Measurements from ENCODE around the gene KCTD16. TPM values are rescaled to one million over a fixed set of nuclear protein-coding genes. Genes with fewer than 3 reads are reported as not detected.

The KCTD16 gene
- total RNA-seq, 2 donors from 2014 or later, result 0.29 to 0.44 TPM

GRCh38 chr5:144308174-144308573 is 137.5 kb downstream of the KCTD16 start:
- TF ChIP-seq, protein P1, sequence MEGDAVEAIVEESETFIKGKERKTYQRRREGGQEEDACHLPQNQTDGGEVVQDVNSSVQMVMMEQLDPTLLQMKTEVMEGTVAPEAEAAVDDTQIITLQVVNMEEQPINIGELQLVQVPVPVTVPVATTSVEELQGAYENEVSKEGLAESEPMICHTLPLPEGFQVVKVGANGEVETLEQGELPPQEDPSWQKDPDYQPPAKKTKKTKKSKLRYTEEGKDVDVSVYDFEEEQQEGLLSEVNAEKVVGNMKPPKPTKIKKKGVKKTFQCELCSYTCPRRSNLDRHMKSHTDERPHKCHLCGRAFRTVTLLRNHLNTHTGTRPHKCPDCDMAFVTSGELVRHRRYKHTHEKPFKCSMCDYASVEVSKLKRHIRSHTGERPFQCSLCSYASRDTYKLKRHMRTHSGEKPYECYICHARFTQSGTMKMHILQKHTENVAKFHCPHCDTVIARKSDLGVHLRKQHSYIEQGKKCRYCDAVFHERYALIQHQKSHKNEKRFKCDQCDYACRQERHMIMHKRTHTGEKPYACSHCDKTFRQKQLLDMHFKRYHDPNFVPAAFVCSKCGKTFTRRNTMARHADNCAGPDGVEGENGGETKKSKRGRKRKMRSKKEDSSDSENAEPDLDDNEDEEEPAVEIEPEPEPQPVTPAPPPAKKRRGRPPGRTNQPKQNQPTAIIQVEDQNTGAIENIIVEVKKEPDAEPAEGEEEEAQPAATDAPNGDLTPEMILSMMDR (conservative IDR thresholded peaks at IDR 0.05), result no peak
- H3K27me3 Mint-ChIP-seq (ENCODE audit: insufficient read depth), result no peaks in the 10 kb centered on the region
- WGBS, 2 experiments (ENCODE audit: insufficient coverage in 1 of 2, insufficient read length in 1 of 2), result 90% methylated on average over 5 of the region's 5 CpGs; no CpG with 5 or more reads in 1 of the 2 experiments
- no peaks in the 10 kb centered on the region for H3K36me3 Mint-ChIP-seq (ENCODE audit: low read depth)
- no peak overlapping the region for H3K4me3 ChIP-seq (ENCODE audit: low read length)
- no peaks in the 10 kb centered on the region for H3K9me3 ChIP-seq (ENCODE audit: control insufficient read depth, low read length)
- H3K9me3 Mint-ChIP-seq, result no peaks in the 10 kb centered on the region
- no peak overlapping the region for H3K4me3 Mint-ChIP-seq
- H3K4me1 Mint-ChIP-seq, result no peaks in the 10 kb centered on the region
- no peaks in the 10 kb centered on the region for H3K4me1 ChIP-seq (ENCODE audit: control insufficient read depth, insufficient read depth, low read length)
- no peaks in the 10 kb centered on the region for H3K27me3 ChIP-seq (ENCODE audit: control insufficient read depth, insufficient read depth, low read length, poor library complexity, severe bottlenecking)
- no peak for DNase-seq
- no peaks in the 10 kb centered on the region for H3K36me3 ChIP-seq (ENCODE audit: control insufficient read depth, insufficient read depth, low read length)
- H3K27ac ChIP-seq (ENCODE audit: low read depth, low read length), result no peak overlapping the region
- H3K27ac Mint-ChIP-seq, result no peak overlapping the region
- no peak overlapping the region for H3K9ac ChIP-seq (ENCODE audit: extremely low read depth, low read length, poor library complexity, severe bottlenecking)

DNA sequence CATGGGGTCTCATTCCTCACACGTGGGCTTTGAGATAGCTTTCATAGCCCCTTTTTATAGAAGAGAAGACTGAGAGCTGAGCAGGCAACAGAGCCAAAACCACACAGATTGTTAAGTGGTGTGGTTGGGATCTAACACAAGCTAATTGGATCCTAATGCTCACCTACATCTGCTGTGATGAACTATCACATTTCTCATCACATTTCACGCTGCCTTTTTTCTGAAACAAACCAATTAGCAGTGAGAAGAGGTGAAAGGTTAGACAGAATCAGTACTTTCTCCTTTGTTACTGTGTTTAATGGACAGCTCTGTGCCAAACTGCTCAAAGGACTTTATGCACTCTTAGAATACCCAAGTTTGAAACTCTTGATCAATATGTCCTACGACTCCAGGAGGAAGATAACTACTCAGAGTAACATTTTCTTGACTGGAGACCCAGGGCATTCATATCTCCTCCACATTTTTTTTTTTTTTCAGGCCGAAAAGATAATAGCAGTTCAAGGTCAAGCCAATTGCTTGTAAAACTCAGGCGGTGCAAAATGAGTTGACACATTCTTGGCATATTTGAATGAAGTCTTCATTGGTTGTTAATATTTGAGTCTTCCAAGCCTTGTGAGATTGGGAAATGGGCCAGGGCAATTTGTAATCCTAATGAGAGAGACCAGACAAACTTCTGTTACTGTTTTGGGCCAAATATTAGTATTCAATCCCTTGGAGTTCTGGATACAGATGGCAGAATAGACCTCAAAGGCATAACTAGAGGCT is 138.4 kb downstream of the KCTD16 start:
- H3K27me3 ChIP-seq (ENCODE audit: control insufficient read depth, insufficient read depth, low read length, poor library complexity, severe bottlenecking), result no peaks in the 10 kb centered on the region
- Mint-ChIP-seq H3K4me3 (no peak overlapping the region), H3K27me3 (ENCODE audit: insufficient read depth) (no peaks in the 10 kb centered on the region), H3K36me3 (ENCODE audit: low read depth) (no peaks in the 10 kb centered on the region), H3K27ac (no peak overlapping the region), H3K4me1 (no peaks in the 10 kb centered on the region), H3K9me3 (no peaks in the 10 kb centered on the region)
- no peak overlapping the region for H3K27ac ChIP-seq (ENCODE audit: low read depth, low read length)
- no peak overlapping the region for H3K9ac ChIP-seq (ENCODE audit: extremely low read depth, low read length, poor library complexity, severe bottlenecking)
- H3K9me3 ChIP-seq (ENCODE audit: control insufficient read depth, low read length), result no peaks in the 10 kb centered on the region
- TF ChIP-seq, protein P1 (conservative IDR thresholded peaks at IDR 0.05), result no peak
- no peaks in the 10 kb centered on the region for H3K4me1 ChIP-seq (ENCODE audit: control insufficient read depth, insufficient read depth, low read length)
- WGBS, 2 experiments (ENCODE audit: insufficient coverage in 1 of 2, insufficient read length in 1 of 2), result 89 to 90% methylated on average over 3 to 5 of the region's 5 CpGs
- H3K36me3 ChIP-seq (ENCODE audit: control insufficient read depth, insufficient read depth, low read length), result no peaks in the 10 kb centered on the region
- no peak for DNase-seq
- no peak overlapping the region for H3K4me3 ChIP-seq (ENCODE audit: low read length)

DNA sequence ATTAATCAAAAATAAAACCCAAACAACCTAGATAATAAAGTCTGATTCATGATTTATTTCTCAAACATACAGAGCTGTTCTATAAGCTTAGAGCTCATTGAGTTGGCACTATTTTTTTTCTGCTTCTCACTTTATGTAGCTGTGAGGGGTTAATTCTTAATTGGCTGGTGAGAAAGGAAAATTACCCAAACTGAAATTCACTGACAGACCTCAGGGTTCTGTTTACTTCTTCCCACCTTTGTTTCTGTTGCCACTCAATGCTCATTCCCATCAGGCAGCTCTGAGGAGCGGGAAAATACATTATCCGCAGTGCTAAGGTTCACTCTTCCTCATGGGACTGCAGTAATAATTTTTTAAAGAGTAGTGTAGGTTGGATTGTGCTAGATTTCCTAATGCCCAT is 139.9 kb downstream of the KCTD16 start:
- no peaks in the 10 kb centered on the region for H3K27me3 Mint-ChIP-seq (ENCODE audit: insufficient read depth)
- no peak overlapping the region for H3K9ac ChIP-seq (ENCODE audit: extremely low read depth, low read length, poor library complexity, severe bottlenecking)
- DNase-seq, result no peak
- WGBS, 2 experiments (ENCODE audit: insufficient coverage in 1 of 2, insufficient read length in 1 of 2), result 93% methylated on average over 2 of the region's 2 CpGs; no CpG with 5 or more reads in 1 of the 2 experiments
- no peak overlapping the region for H3K4me3 Mint-ChIP-seq
- H3K4me1 ChIP-seq (ENCODE audit: control insufficient read depth, insufficient read depth, low read length), result no peaks in the 10 kb centered on the region
- no peaks in the 10 kb centered on the region for H3K4me1 Mint-ChIP-seq
- no peaks in the 10 kb centered on the region for H3K36me3 Mint-ChIP-seq (ENCODE audit: low read depth)
- no peak overlapping the region for H3K27ac ChIP-seq (ENCODE audit: low read depth, low read length)
- TF ChIP-seq, protein P1 (conservative IDR thresholded peaks at IDR 0.05), result no peak
- no peaks in the 10 kb centered on the region for H3K36me3 ChIP-seq (ENCODE audit: control insufficient read depth, insufficient read depth, low read length)
- no peaks in the 10 kb centered on the region for H3K27me3 ChIP-seq (ENCODE audit: control insufficient read depth, insufficient read depth, low read length, poor library complexity, severe bottlenecking)
- H3K27ac Mint-ChIP-seq, result no peak overlapping the region
- no peaks in the 10 kb centered on the region for H3K9me3 Mint-ChIP-seq
- H3K9me3 ChIP-seq (ENCODE audit: control insufficient read depth, low read length), result no peaks in the 10 kb centered on the region
- H3K4me3 ChIP-seq (ENCODE audit: low read length), result no peak overlapping the region

Data from endodermal cell (in vitro differentiated cells).